Neural cell (in vitro differentiated cells): ENCODE data around the gene CKAP2. TPM values are rescaled to one million over a fixed set of nuclear protein-coding genes. Genes with fewer than 3 reads are reported as not detected.
"Not testable (repeated sequence)": the region's sequence is repeated elsewhere in the genome, so short reads cannot be mapped to it uniquely, and the experiment has no call there.

ENCODE experiments used
- H2AFZ ChIP-seq: fragments of 200-600, 300-800 bp; sonication (generic), shearing (Covaris generic); 2 replicates; pipeline ENCODE4 v1.6.0; 2014; ENCODE audit warnings: low read depth, mild to moderate bottlenecking, antibody characterized with exemption, low read length, moderate library complexity
- H3F3A ChIP-seq: fragments of 200-600 bp; shearing (Covaris generic); 2 replicates; pipeline ENCODE4 v1.6.1; 2016; ENCODE audit warnings: mild to moderate bottlenecking, moderate library complexity, mixed read lengths, antibody characterized with exemption, low read length; ENCODE audit not compliant: insufficient read depth, poor library complexity, severe bottlenecking
- H3K27ac ChIP-seq: fragments of 200-600, 300-800 bp; sonication (generic), shearing (Covaris generic); 2 replicates; pipeline ENCODE4 v1.5.1; 2014; ENCODE audit warnings: mild to moderate bottlenecking, low read length, moderate library complexity
- H3K27me3 ChIP-seq: fragments of 300-800, 200-600 bp; sonication (generic), shearing (Covaris generic); 2 replicates; pipeline ENCODE4 v1.6.0; 2014; ENCODE audit warnings: mild to moderate bottlenecking, low read depth, low read length, moderate library complexity; ENCODE audit not compliant: insufficient read depth
- H3K36me3 ChIP-seq: fragments of 300-800, 200-600 bp; sonication (generic), shearing (Covaris generic); 2 replicates; pipeline ENCODE4 v1.5.1; 2014; ENCODE audit warnings: mild to moderate bottlenecking, antibody characterized with exemption, low read length, moderate library complexity; ENCODE audit not compliant: insufficient read depth
- H3K4me2 ChIP-seq: fragments of 300-800, 200-600 bp; sonication (generic), shearing (Covaris generic); 2 replicates; pipeline ENCODE4 v1.6.0; 2014; ENCODE audit warnings: mild to moderate bottlenecking, low read length
- H3K4me3 ChIP-seq: fragments of 300-800, 200-600 bp; sonication (generic), shearing (Covaris generic); 2 replicates; pipeline ENCODE4 v1.5.1; 2014; ENCODE audit warnings: mild to moderate bottlenecking, low read length, moderate library complexity
- H3K79me2 ChIP-seq: fragments of 200-600 bp; shearing (Covaris generic); replicated peaks from 2 replicates; pipeline ENCODE4 v1.6.0; 2014; ENCODE audit warnings: mild to moderate bottlenecking, low read length, moderate library complexity; ENCODE audit not compliant: insufficient read depth
- H3K9ac ChIP-seq: fragments of 300-800, 200-600 bp; sonication (generic), shearing (Covaris generic); 2 replicates; pipeline ENCODE4 v1.6.1; 2016; ENCODE audit warnings: mild to moderate bottlenecking, low read length, mixed read lengths
- H3K9me2 ChIP-seq: fragments of 200-600 bp; shearing (Covaris generic); 2 replicates; pipeline ENCODE4 v1.6.1; 2016; ENCODE audit warnings: mild to moderate bottlenecking, low read length, mixed read lengths; ENCODE audit not compliant: insufficient read depth
- H3K9me3 ChIP-seq: fragments of 200-600, 300-800 bp; sonication (generic), shearing (Covaris generic); 2 replicates; pipeline ENCODE4 v1.6.1; 2016; ENCODE audit warnings: mild to moderate bottlenecking, mixed run types, low read length, moderate library complexity, mixed read lengths
- H4K20me1 ChIP-seq: fragments of 200-600 bp; shearing (Covaris generic); 2 replicates; pipeline ENCODE4 v1.6.1; 2016; ENCODE audit warnings: mild to moderate bottlenecking, mixed run types; ENCODE audit not compliant: insufficient read depth
- polyA plus RNA-seq: library from polyadenylated mRNA; depleted of rRNA; stranded (reverse); fragments of >200 nt; gene quantifications from 2 replicates; pipeline ENCODE4 v1.2.3, GENCODE V29; 2014

The CKAP2 gene
- polyA plus RNA-seq, 1 donor from 2014 or later = 19.1 TPM

GRCh38 chr13:52488763-52489162 lies 33.5 kb downstream of the CKAP2 start:
- H3K27me3 ChIP-seq, H3K4me3 ChIP-seq, H3K9me3 ChIP-seq, H3K27ac ChIP-seq, H3F3A ChIP-seq, H4K20me1 ChIP-seq, H3K9ac ChIP-seq, H3K79me2 ChIP-seq, H2AFZ ChIP-seq, H3K36me3 ChIP-seq, H3K4me2 ChIP-seq, H3K9me2 ChIP-seq: not testable (repeated sequence)

- not testable (repeated sequence) for H2AFZ ChIP-seq, H3K27me3 ChIP-seq, H3K4me3 ChIP-seq, H3K4me2 ChIP-seq, H3K36me3 ChIP-seq, H3F3A ChIP-seq, H4K20me1 ChIP-seq, H3K27ac ChIP-seq, H3K9ac ChIP-seq, H3K9me2 ChIP-seq, H3K79me2 ChIP-seq, H3K9me3 ChIP-seq
Measured at GRCh38 chr13:52491015-52491414, 35.7 kb downstream of the CKAP2 start.

- H3K9me3 ChIP-seq, H3F3A ChIP-seq, H3K4me2 ChIP-seq, H3K27me3 ChIP-seq, H2AFZ ChIP-seq, H3K27ac ChIP-seq, H3K9ac ChIP-seq, H3K36me3 ChIP-seq, H3K9me2 ChIP-seq, H4K20me1 ChIP-seq, H3K79me2 ChIP-seq, H3K4me3 ChIP-seq: not testable (repeated sequence)
Measured at GRCh38 chr13:52494241-52494640, 39.0 kb downstream of the CKAP2 start.

GRCh38 chr13:52497979-52498378 lies 42.7 kb downstream of the CKAP2 start:
- H3K4me3 ChIP-seq, H3K9ac ChIP-seq, H3K27ac ChIP-seq, H3K4me2 ChIP-seq, H3K36me3 ChIP-seq, H4K20me1 ChIP-seq, H3F3A ChIP-seq, H2AFZ ChIP-seq, H3K79me2 ChIP-seq, H3K27me3 ChIP-seq, H3K9me3 ChIP-seq, H3K9me2 ChIP-seq: not testable (repeated sequence)

GRCh38 chr13:52502277-52502676 lies 47.0 kb downstream of the CKAP2 start:
- not testable (repeated sequence) for H2AFZ ChIP-seq, H3K4me2 ChIP-seq, H3K27ac ChIP-seq, H3K4me3 ChIP-seq, H3K9ac ChIP-seq, H3K9me2 ChIP-seq, H3K27me3 ChIP-seq, H4K20me1 ChIP-seq, H3F3A ChIP-seq, H3K9me3 ChIP-seq, H3K79me2 ChIP-seq, H3K36me3 ChIP-seq

- H3F3A ChIP-seq, H4K20me1 ChIP-seq, H3K27me3 ChIP-seq, H3K9me2 ChIP-seq, H3K36me3 ChIP-seq, H3K9me3 ChIP-seq, H3K4me3 ChIP-seq, H3K4me2 ChIP-seq, H3K27ac ChIP-seq, H3K79me2 ChIP-seq, H3K9ac ChIP-seq, H2AFZ ChIP-seq: not testable (repeated sequence)
Measured at GRCh38 chr13:52505843-52506242, 50.6 kb downstream of the CKAP2 start.

GRCh38 chr13:52509532-52509931 lies 54.3 kb downstream of the CKAP2 start:
- not testable (repeated sequence) for H3K79me2 ChIP-seq, H3K9me3 ChIP-seq, H3K4me2 ChIP-seq, H3K36me3 ChIP-seq, H3K9me2 ChIP-seq, H3F3A ChIP-seq, H3K4me3 ChIP-seq, H4K20me1 ChIP-seq, H3K9ac ChIP-seq, H3K27ac ChIP-seq, H2AFZ ChIP-seq, H3K27me3 ChIP-seq

- not testable (repeated sequence) for H3K36me3 ChIP-seq, H3K27ac ChIP-seq, H3F3A ChIP-seq, H3K4me3 ChIP-seq, H2AFZ ChIP-seq, H3K9me3 ChIP-seq, H4K20me1 ChIP-seq, H3K9me2 ChIP-seq, H3K79me2 ChIP-seq, H3K4me2 ChIP-seq, H3K27me3 ChIP-seq, H3K9ac ChIP-seq
Measured at GRCh38 chr13:52510221-52510797, 55.0 kb downstream of the CKAP2 start.
